Colon (tissue), 2 donors: ENCODE data around the gene TRIM4.
"Not testable (repeated sequence)": the region's sequence is repeated elsewhere in the genome, so short reads cannot be mapped to it uniquely, and the experiment has no call there.

Experiments
- FAIRE-seq: peaks from 2 replicates; lab custom pipeline; 2012; peaks lifted over from hg19 to GRCh38; lab: Jason Lieb, UNC
- donor health status: control.
- donor health status: control.

TRIM4 gene

GRCh38 chr7:99918959-99919813 lies at the start of gene TRIM4:
TRIM4 (minus strand) TSS chr7:99919530; CDS start chr7:99919401, 129 bp downstream.
- FAIRE-seq: no peak

GRCh38 chr7:99958564-99959227 lies 39.4 kb upstream of the TRIM4 start:
- no peak for FAIRE-seq

GRCh38 chr7:99955247-99955646 lies 35.9 kb upstream of the TRIM4 start:
- no peak for FAIRE-seq

- FAIRE-seq: not testable (repeated sequence)
These were observed 35.3 kb upstream of the TRIM4 start for GRCh38 chr7:99954643-99955042.

- FAIRE-seq: no peak
These were observed 34.3 kb upstream of the TRIM4 start for GRCh38 chr7:99953649-99954048.

GRCh38 chr7:99952649-99953048 lies 33.3 kb upstream of the TRIM4 start:
- not testable (repeated sequence) for FAIRE-seq

- not testable (repeated sequence) for FAIRE-seq
These were observed 31.5 kb upstream of the TRIM4 start for GRCh38 chr7:99950819-99951218.

GRCh38 chr7:99949645-99950228 lies 30.4 kb upstream of the TRIM4 start:
- no peak for FAIRE-seq

GRCh38 chr7:99947608-99948007 lies 28.3 kb upstream of the TRIM4 start:
- no peak for FAIRE-seq

GRCh38 chr7:99944497-99945070 lies 25.3 kb upstream of the TRIM4 start:
- FAIRE-seq: no peak

- FAIRE-seq: no peak
These were observed 24.5 kb upstream of the TRIM4 start for GRCh38 chr7:99943641-99944496.

- FAIRE-seq: no peak
These were observed 19.0 kb upstream of the TRIM4 start for GRCh38 chr7:99938296-99938695.

- FAIRE-seq: not testable (repeated sequence)
These were observed 15.7 kb upstream of the TRIM4 start for GRCh38 chr7:99935009-99935408.

- FAIRE-seq: no peak
These were observed 11.0 kb upstream of the TRIM4 start for GRCh38 chr7:99930376-99930775.

GRCh38 chr7:99929730-99930053 lies 10.4 kb upstream of the TRIM4 start:
- no peak for FAIRE-seq

- FAIRE-seq: no peak
These were observed 9.8 kb upstream of the TRIM4 start, which contains the start of gene GJC3 for GRCh38 chr7:99928994-99929729. GJC3 (minus strand) TSS chr7:99929620; CDS start chr7:99929620, 0 bp downstream.

GRCh38 chr7:99928188-99928587 lies 8.9 kb upstream of the TRIM4 start:
- FAIRE-seq: no peak

GRCh38 chr7:99927536-99927935 lies 8.2 kb upstream of the TRIM4 start:
- FAIRE-seq: no peak

GRCh38 chr7:99926321-99926720 lies 7.0 kb upstream of the TRIM4 start:
- no peak for FAIRE-seq

- FAIRE-seq: no peak
These were observed 3.9 kb upstream of the TRIM4 start for GRCh38 chr7:99923200-99923599.

- no peak for FAIRE-seq
These were observed 819 bp upstream of the TRIM4 start for GRCh38 chr7:99920149-99920548.
